Ramos (cell line): ENCODE results near the gene COMP.

Source experiments
- in situ Hi-C: fragments of 300-500 bp; cut with MboI; formaldehyde crosslinking; loops from one replicate; pipeline ENCODE4 v1.14.3; 2022; ENCODE audit warnings: low sequenced_read_pairs; ENCODE audit not compliant: unreplicated experiment

COMP gene

GRCh38 chr19:18772620-18773587, 18.2 kb downstream of the COMP start:
- in situ Hi-C loops, result no loop called here

GRCh38 chr19:18771328-18772242, 19.5 kb downstream of the COMP start:
- in situ Hi-C loops, result no loop called here

GRCh38 chr19:18770663-18771327, 20.3 kb downstream of the COMP start:
- in situ Hi-C loops, result no loop called here

- in situ Hi-C loops, result no loop called here
Observed at GRCh38 chr19:18769989-18770528, 21.0 kb downstream of the COMP start.

GRCh38 chr19:18768997-18769891, 21.9 kb downstream of the COMP start:
- in situ Hi-C loops, result no loop called here

- in situ Hi-C loops, result no loop called here
Observed at GRCh38 chr19:18768046-18768771, 22.9 kb downstream of the COMP start.

- in situ Hi-C loops, result no loop called here
Observed at GRCh38 chr19:18765224-18765623, 25.9 kb downstream of the COMP start.

- in situ Hi-C loops, result no loop called here
Observed at GRCh38 chr19:18764591-18765051, 26.5 kb downstream of the COMP start.

- in situ Hi-C loops, result no loop called here
Observed at GRCh38 chr19:18763674-18764590, 27.2 kb downstream of the COMP start.

- in situ Hi-C loops, result no loop called here
Observed at GRCh38 chr19:18762125-18763023, 28.7 kb downstream of the COMP start.

- in situ Hi-C loops, result no loop called here
Observed at GRCh38 chr19:18761531-18762110, 29.5 kb downstream of the COMP start.

- in situ Hi-C loops, result no loop called here
Observed at GRCh38 chr19:18760440-18761383, 30.4 kb downstream of the COMP start.

- in situ Hi-C loops, result no loop called here
Observed at GRCh38 chr19:18759995-18760426, 31.1 kb downstream of the COMP start.

GRCh38 chr19:18759304-18759994, 31.7 kb downstream of the COMP start:
- in situ Hi-C loops, result no loop called here
